ENCODE results near the gene TYRP1. TPM values are rescaled to one million over a fixed set of nuclear protein-coding genes. Genes with fewer than 3 reads are reported as not detected.

Gene TYRP1
- total RNA-seq, 1 donor from 2014 or later = not detected

GRCh38 chr9:12680341-12680740 lies 12.8 kb upstream of the TYRP1 start:
- no peak overlapping the region for H3K4me3 ChIP-seq (ENCODE audit: low read depth, low read length)
- DNase-seq (ENCODE audit: low read depth) = no peak
- TF ChIP-seq, protein P1, sequence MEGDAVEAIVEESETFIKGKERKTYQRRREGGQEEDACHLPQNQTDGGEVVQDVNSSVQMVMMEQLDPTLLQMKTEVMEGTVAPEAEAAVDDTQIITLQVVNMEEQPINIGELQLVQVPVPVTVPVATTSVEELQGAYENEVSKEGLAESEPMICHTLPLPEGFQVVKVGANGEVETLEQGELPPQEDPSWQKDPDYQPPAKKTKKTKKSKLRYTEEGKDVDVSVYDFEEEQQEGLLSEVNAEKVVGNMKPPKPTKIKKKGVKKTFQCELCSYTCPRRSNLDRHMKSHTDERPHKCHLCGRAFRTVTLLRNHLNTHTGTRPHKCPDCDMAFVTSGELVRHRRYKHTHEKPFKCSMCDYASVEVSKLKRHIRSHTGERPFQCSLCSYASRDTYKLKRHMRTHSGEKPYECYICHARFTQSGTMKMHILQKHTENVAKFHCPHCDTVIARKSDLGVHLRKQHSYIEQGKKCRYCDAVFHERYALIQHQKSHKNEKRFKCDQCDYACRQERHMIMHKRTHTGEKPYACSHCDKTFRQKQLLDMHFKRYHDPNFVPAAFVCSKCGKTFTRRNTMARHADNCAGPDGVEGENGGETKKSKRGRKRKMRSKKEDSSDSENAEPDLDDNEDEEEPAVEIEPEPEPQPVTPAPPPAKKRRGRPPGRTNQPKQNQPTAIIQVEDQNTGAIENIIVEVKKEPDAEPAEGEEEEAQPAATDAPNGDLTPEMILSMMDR (conservative IDR thresholded peaks at IDR 0.05; ENCODE audit: low read depth, low read length) = no peak

DNA sequence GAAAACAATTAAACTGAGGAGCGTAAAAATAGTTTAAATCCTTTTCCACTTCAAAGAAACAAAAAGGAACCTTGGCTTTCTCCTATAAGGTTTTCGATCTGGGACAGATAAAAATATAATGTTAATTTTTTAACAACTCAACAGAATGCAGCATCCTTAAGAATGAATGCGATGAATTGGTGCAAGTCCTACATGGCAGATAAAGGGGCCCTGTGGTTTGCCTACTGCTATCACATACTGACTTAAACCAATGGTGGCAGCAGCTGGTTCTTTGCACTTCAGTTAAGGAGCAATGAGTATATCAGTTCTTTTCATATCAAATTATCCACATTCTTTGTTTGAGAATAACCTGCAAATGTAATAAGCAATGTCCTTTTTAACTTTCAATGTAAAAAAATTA lies 12.4 kb upstream of the TYRP1 start:
- H3K4me3 ChIP-seq (ENCODE audit: low read depth, low read length) = no peak overlapping the region
- DNase-seq (ENCODE audit: low read depth) = no peak
- TF ChIP-seq, protein P1 (conservative IDR thresholded peaks at IDR 0.05; ENCODE audit: low read depth, low read length) = no peak

GRCh38 chr9:12681620-12682019 lies 11.6 kb upstream of the TYRP1 start:
- TF ChIP-seq, protein P1 (conservative IDR thresholded peaks at IDR 0.05; ENCODE audit: low read depth, low read length) = no peak
- no peak for DNase-seq (ENCODE audit: low read depth)

DNA sequence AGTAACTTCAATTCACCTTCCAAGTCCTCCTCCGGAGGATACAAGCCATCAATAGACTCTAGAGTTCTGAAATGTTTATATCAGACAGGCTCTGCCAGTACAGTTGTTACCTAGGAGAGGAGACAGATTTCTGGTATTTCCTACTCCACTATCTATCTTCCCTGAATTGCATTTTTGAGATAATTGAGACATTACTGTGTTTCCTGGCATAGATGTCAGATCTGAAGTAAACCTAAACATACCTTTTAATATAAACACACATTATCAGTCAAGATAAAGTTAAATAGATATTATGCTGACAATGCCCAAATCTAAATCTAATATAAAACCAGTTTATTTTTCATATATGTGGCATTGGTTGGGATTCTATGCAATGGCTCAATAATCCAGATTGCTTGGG lies 8.2 kb upstream of the TYRP1 start:
- TF ChIP-seq, protein P1 (conservative IDR thresholded peaks at IDR 0.05; ENCODE audit: low read depth, low read length) = no peak

More at GRCh38 chr9:12681620-12682019, 11.6 kb upstream of the TYRP1 start:
- H3K4me3 ChIP-seq (ENCODE audit: low read depth, low read length) = no peak overlapping the region

GRCh38 chr9:12689233-12689632 lies 4.0 kb upstream of the TYRP1 start:
- no peak for DNase-seq (ENCODE audit: low read depth)
- no peak overlapping the region for H3K4me3 ChIP-seq (ENCODE audit: low read depth, low read length)
- TF ChIP-seq, protein P1 (conservative IDR thresholded peaks at IDR 0.05; ENCODE audit: low read depth, low read length) = no peak

More for the DNA sequence above, 8.2 kb upstream of the TYRP1 start:
- no peak overlapping the region for H3K4me3 ChIP-seq (ENCODE audit: low read depth, low read length)
- DNase-seq (ENCODE audit: low read depth) = no peak

- no peak overlapping the region for H3K4me3 ChIP-seq (ENCODE audit: low read depth, low read length)
- DNase-seq (ENCODE audit: low read depth) = no peak
- TF ChIP-seq, protein P1 (conservative IDR thresholded peaks at IDR 0.05; ENCODE audit: low read depth, low read length) = no peak
Measured at GRCh38 chr9:12694013-12694412, 828 bp downstream of the TYRP1 start.

GRCh38 chr9:12695474-12695873 lies 2.3 kb downstream of the TYRP1 start:
- DNase-seq (ENCODE audit: low read depth) = no peak
- no peak overlapping the region for H3K4me3 ChIP-seq (ENCODE audit: low read depth, low read length)
- TF ChIP-seq, protein P1 (conservative IDR thresholded peaks at IDR 0.05; ENCODE audit: low read depth, low read length) = no peak

All from epithelial cell of proximal tubule (primary cell).